ENCODE data around the gene MCF2.

DNA sequence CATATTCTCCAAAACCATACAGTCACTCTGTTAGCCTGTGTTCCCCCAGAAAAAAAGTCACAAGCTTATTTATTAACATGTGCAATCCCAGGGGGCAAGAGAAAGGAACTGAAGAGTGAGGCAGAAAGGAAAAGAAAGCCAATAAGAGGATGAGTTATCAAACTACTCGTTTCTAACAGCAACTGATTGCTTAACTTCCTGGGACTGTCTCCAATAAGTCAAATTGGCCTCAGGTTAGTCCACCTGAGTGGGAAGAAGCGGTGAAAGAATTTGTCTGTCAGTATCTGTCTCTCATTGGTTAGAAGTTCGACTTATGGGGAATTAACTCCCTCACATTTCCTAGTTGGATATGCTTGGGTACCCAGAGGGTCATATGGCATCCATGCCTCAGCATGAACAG lies 163.4 kb downstream of the MCF2 start:
- TF ChIP-seq, protein P1, sequence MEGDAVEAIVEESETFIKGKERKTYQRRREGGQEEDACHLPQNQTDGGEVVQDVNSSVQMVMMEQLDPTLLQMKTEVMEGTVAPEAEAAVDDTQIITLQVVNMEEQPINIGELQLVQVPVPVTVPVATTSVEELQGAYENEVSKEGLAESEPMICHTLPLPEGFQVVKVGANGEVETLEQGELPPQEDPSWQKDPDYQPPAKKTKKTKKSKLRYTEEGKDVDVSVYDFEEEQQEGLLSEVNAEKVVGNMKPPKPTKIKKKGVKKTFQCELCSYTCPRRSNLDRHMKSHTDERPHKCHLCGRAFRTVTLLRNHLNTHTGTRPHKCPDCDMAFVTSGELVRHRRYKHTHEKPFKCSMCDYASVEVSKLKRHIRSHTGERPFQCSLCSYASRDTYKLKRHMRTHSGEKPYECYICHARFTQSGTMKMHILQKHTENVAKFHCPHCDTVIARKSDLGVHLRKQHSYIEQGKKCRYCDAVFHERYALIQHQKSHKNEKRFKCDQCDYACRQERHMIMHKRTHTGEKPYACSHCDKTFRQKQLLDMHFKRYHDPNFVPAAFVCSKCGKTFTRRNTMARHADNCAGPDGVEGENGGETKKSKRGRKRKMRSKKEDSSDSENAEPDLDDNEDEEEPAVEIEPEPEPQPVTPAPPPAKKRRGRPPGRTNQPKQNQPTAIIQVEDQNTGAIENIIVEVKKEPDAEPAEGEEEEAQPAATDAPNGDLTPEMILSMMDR (IDR thresholded peaks at IDR 0.05), result no peak
- TF ChIP-seq, protein P2, sequence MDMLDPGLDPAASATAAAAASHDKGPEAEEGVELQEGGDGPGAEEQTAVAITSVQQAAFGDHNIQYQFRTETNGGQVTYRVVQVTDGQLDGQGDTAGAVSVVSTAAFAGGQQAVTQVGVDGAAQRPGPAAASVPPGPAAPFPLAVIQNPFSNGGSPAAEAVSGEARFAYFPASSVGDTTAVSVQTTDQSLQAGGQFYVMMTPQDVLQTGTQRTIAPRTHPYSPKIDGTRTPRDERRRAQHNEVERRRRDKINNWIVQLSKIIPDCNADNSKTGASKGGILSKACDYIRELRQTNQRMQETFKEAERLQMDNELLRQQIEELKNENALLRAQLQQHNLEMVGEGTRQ (CRISPR knock-in tag; IDR thresholded peaks at IDR 0.05), result no peak
